NOMO-1 treated with DMSO at 0.1 percent for 48 hours (cell line): Measurements from ENCODE around the gene GPR183.
A peak's percentile ranks its signal among the peaks of the same experiment; 100 is the strongest.

Source experiments
- DNase-seq: peaks from one replicate; lab custom pipeline; 2025; ENCODE audit not compliant: unreplicated experiment; lab: John Stamatoyannopoulos, UW

The GPR183 gene

DNA sequence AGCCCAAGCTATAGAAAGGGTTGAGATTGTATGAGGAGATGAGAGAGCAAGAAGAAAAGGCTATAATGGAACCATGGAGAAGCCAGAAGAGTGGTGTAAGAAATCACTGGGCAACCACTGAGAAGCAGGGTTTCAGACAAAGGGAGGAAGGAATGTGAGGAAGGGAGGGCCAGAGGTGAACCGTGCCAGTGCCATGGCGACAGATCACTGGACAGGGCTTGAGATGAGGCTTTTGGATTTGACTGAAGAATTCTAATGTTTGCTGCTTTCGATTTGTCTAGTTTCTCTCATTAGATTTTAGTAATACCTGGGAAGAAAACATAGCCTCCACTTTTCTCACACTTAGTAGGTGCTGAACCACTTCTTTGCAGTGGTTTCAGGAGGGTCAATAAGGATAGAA, 6.3 kb upstream of the GPR183 start:
- no peak for DNase-seq

DNA sequence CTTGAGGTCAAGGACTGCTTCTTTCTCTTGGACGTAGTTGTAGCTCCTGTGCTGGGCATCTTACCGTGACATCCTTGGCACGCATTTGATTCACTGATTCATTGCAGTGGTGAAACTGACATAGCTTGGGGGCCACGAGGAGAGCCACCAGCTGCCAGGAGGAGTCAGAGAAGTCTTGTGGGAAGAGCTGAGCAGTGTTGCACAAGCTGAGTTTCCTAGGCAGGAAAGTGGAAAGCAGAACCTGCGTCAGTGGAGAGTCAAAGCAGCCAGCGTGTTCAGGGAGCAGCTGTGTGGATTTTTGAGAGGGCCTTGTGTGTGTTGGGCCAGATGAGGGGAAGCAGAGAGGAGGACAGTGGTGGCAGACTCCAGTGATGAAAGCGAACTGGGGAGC, 5.3 kb upstream of the GPR183 start:
- DNase-seq = peak; percentile 95

- DNase-seq = no peak
These were observed 4.7 kb upstream of the GPR183 start for GRCh38 chr13:99311748-99312492.

GRCh38 chr13:99311137-99311536, 3.9 kb upstream of the GPR183 start:
- no peak for DNase-seq

- DNase-seq = peak; percentile 88
These were observed 3.3 kb upstream of the GPR183 start for GRCh38 chr13:99310382-99311031.

DNA sequence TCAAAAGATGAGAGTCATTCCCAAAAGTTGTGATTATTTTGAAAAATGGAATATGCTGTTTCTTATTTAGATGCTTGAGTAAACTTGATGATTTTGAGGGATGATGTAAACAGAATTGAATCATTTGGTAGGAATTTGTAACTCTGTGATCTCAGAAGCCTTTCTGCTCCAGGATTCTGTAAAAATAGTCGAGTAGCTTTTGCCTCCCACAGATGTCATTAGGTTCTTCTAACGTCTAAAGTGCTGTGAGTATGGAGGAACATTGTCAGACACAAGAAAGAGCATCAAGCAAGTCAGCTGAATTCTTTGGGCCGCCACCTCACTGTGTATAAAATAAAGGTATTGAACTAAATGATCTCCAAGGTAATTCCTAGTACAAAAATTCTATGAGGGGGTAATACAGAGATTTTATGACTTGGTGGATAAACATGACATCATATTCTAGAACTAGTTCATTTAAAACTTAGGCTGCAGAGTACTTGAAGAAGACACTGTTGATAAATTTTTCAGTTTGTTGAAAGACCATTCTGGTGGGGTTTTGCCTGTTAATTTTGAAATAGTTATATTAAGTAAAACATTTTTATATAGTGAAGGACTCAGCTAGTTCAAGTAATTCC, 1.4 kb upstream of the GPR183 start:
- no peak for DNase-seq

DNA sequence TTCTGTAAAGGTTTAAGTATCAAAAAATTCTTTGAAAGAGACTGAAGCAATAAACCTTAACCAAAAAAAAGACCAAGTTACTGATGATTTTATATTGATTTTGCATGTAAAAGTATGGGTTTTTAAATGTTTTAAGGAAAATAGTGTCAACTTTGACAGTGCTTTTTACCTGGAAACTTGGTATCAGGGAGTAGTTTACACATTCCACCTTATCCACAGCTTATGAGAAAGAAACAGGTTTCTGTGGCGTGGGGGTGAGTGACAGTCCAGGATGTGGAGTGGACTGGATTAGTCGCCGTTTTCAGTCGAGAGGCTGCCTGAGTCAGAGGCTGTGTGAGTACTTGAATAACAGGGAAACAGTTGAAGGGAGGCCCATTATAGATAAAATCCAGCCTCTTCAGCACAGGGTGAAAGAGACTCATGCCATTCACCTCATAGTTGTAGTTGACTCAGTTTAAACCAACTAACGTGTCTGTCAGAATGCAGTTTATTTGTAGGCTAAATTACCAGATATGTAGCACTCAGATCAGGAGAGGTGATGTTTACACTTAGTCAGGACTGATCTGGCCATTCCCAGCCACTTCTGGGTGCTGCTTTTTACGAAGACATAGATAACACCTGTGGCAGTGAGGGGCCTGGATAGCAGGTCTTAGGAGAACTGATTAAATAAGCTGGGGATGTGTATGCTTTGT, 595 bp upstream of the GPR183 start:
- peak; percentile 24 for DNase-seq

- DNase-seq = no peak
These were observed 1.6 kb downstream of the GPR183 start for GRCh38 chr13:99305566-99305965.

DNA sequence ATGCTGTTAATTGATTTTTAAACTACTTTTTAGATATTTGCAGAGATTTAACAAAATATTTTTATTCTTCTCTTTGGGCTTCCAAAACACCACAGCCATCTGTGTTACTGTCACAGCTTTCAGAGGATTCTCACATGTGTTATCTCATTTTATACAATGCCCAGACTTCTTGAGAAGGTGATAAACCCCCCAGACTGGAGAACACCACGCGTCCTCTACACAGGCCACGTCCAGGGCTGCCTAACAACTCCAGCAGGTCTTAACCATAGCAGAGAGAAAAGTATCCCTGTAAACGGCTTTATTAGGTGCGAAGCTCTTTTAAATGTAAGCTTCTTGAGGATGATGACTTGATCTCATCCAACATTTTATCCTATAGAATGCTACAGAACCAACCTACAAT, 2.0 kb downstream of the GPR183 start:
- no peak for DNase-seq

GRCh38 chr13:99304541-99304940, 2.7 kb downstream of the GPR183 start:
- no peak for DNase-seq

- peak; percentile 80 for DNase-seq
These were observed 3.2 kb downstream of the GPR183 start for GRCh38 chr13:99303863-99304521.

DNA sequence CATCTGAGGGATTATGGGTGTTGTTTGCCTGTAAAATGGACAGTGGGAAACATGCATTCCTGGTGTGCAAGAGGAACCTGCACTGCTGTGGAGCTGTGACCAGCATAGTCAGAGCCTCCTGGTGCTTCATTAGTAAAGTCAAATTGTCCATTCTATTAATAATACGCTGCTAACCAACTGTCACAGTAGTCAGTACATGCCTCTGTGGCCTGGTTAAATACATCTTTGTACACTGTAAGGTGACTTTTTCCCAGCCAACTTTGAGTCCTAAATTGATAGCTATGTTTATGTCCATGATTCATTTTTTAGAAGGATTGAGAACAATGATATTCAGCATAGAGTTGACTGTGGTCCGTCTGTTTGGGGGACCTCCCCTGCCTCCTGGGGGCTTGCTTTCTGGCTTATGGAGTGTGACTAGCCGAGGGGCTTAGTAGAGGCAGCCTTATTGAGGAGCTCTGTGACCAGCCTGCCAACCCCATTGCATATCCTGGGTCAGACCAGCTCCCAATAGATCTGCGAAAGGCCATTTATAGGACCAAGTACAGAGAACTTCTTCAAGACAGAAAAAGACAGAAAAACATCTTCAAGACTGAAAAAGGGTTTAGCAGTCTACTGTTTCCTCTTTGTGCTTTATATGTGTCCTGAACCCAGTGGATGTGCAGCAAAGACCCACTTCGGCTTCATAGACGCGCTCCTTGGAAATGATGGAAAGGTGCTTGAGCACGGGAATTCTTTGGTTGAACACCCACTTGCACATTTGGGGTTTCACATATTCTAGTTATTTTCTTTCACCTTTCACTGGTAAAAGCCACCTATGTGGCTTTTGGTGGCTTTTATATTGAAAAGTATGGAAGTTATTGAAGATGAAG, 4.3 kb downstream of the GPR183 start:
- no peak for DNase-seq

GRCh38 chr13:99301913-99302636, 5.1 kb downstream of the GPR183 start:
- peak; percentile 39 for DNase-seq

DNA sequence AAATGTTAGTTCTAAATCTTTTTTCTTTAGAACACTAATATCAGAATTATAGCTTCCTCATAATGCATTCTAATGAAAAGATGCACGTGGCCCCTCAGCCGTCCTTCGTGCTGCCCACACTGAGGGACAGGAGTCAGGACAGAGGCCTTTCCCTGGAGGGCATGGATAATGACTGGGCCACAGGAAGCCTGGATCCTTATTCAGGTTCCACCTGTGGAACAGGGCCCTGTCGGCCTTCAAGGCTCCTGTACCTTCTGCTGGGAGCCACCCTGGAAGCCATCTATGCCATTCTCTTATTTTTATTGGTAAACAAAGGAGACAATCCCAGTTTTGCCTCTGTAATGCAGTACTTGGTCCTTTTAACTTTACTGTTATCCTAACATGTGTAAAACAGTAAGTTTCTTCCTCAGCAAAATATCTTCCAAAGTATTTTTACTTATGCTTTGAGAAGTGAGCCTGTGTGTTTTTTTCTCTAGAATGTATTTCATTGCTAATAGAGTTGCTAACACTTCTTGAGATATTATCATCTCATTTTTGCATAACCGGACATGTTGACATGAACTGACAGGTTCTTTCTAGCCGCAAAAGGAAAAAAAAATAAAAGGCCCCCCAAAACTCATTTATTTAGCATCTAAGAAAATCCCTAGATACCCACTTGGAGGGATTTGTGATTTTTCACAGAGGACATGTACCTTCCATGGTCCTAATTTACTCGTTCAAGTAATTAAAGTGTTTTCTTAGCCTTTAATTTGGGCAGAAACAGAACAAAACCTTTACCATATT, 6.0 kb downstream of the GPR183 start:
- DNase-seq = no peak

DNA sequence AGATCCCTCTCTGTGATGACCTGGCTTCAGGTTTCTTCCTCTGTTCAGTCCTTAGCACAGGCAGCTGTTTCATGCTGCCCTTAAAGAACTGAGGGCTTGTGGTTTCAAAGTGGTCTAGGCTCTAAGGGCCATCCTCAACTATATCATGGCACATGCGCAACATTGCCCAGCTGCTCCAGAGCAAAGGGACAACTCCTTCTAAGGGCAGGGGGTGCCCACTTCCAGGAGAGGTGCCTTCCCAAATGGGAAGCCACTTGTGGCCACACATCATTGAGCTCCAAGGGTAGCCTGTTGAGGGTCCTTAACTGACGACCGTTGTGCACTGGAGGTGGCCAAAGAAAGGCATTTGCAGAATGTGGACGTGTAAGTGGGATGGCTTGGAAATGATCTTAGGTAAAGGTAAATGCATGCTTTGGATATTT, 7.3 kb downstream of the GPR183 start:
- DNase-seq = no peak

DNA sequence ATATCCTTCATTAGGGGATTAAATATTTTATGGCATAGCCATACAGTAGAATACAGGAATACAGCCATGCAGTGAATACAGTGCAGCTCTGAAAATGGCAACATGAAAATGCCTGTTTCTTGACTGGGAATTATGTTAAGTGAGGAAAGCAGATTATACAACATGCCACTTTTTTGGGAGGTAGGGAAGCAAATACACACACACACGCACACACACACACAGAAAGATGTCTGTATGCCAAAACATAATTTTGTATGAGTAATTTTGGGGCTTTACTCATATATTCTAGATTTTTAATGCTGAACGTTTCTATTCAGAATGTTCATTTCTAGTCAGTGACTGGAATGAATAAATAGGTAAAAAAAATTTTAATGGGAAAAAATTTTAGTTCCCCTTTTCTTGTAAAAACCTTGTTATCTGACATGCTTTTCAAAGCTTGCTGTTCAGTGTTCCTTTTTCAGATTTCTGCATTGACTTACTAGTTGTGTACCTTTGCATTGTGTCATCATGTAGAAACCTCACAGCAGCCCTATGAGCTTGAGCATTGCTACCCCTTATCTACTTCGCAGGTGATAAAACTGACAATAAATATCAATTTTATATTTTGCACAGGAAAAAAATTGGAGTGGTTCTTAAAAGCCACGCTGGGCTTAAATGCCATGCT, 7.8 kb downstream of the GPR183 start:
- no peak for DNase-seq

DNA sequence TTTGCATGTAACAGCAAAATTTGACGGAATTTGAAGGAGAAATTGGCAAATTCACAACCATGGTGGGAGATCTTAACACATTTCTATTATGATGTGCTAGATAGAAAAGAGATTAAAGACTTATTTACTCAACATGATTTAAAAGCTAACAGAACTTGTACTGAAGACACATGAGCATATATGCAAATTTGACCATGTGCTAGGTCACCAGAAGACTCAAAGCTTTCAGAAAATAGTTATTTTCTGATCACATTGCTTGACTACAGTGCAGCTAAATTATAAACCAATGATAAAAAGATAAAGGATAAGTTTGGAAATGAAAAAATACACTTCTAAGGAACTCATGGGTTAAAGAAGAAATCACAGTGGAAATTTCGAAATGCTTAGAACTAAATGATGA, 9.1 kb downstream of the GPR183 start:
- no peak for DNase-seq

- DNase-seq = no peak
These were observed 9.9 kb downstream of the GPR183 start for GRCh38 chr13:99297331-99297730.
